Measurements from ENCODE around the gene RFC5. TPM values are rescaled to one million over a fixed set of nuclear protein-coding genes. Genes with fewer than 3 reads are reported as not detected.

The RFC5 gene
- total and polyA plus RNA-seq, 2 of the 13 experiments (the other 11 are each of a cell fraction or from before 2014, with no cell fraction given), result 16.8 to 51.4 TPM

- TF ChIP-seq THRA (CRISPR knock-in tag; IDR thresholded peaks at IDR 0.05; ENCODE audit: borderline replicate concordance) (no peak), ZKSCAN5 (CRISPR knock-in tag; IDR thresholded peaks at IDR 0.05) (no peak), ZNF550 (CRISPR knock-in tag; IDR thresholded peaks at IDR 0.05; ENCODE audit: borderline replicate concordance) (no peak), GTF2F1 (IDR thresholded peaks at IDR 0.05; ENCODE audit: low read length) (no peak), ZKSCAN1 (IDR thresholded peaks at IDR 0.05; ENCODE audit: low read length) (no peak), SALL1 (CRISPR knock-in tag; IDR thresholded peaks at IDR 0.05) (peak; percentile 50), FOXA1 (IDR thresholded peaks at IDR 0.05) (no peak), FOXA1 (CRISPR knock-in tag; IDR thresholded peaks at IDR 0.05) (peak; percentile 63), FOXP1 (IDR thresholded peaks at IDR 0.05) (no peak), FOXP1 (CRISPR knock-in tag; IDR thresholded peaks at IDR 0.05) (no peak), E2F1 (CRISPR knock-in tag; IDR thresholded peaks at IDR 0.05) (no peak), ZNF614 (CRISPR knock-in tag; IDR thresholded peaks at IDR 0.05; ENCODE audit: borderline replicate concordance) (peak; percentile 66; the same call in 1 of the 2 replicates), HMGXB4 (CRISPR knock-in tag; IDR thresholded peaks at IDR 0.05; ENCODE audit: borderline replicate concordance in 1 of 2, low read depth in 1 of 2) (peak in 1 of 2 experiments; percentile 56; a peak in 1 of 4 replicates), ZFX (CRISPR knock-in tag; IDR thresholded peaks at IDR 0.05; ENCODE audit: low read depth) (0 out of 2 replicates have a peak, but pooled peaks have one; percentile 31), NFE2L1 (CRISPR knock-in tag; IDR thresholded peaks at IDR 0.05; ENCODE audit: borderline replicate concordance) (no peak), SOX13 (IDR thresholded peaks at IDR 0.05) (no peak), SOX13 (CRISPR knock-in tag; conservative IDR thresholded peaks at IDR 0.05 in 1 of 2, IDR thresholded peaks at IDR 0.05 in 1 of 2) (peak in 1 of 2 experiments; percentile 15; a peak in 1 of 4 replicates), GATAD1 (CRISPR knock-in tag; IDR thresholded peaks at IDR 0.05) (peak; percentile 56; the same call in 1 of the 2 replicates), SMC3 (IDR thresholded peaks at IDR 0.05; ENCODE audit: low read length) (peak; percentile 48; the same call in 1 of the 2 replicates), ZNF205 (CRISPR knock-in tag; IDR thresholded peaks at IDR 0.05) (no peak)
- TF ChIP-seq, protein P1, sequence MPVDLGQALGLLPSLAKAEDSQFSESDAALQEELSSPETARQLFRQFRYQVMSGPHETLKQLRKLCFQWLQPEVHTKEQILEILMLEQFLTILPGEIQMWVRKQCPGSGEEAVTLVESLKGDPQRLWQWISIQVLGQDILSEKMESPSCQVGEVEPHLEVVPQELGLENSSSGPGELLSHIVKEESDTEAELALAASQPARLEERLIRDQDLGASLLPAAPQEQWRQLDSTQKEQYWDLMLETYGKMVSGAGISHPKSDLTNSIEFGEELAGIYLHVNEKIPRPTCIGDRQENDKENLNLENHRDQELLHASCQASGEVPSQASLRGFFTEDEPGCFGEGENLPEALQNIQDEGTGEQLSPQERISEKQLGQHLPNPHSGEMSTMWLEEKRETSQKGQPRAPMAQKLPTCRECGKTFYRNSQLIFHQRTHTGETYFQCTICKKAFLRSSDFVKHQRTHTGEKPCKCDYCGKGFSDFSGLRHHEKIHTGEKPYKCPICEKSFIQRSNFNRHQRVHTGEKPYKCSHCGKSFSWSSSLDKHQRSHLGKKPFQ (CRISPR knock-in tag; IDR thresholded peaks at IDR 0.05; ENCODE audit: insufficient replicate concordance), result no peak
- TF ChIP-seq, protein P2, sequence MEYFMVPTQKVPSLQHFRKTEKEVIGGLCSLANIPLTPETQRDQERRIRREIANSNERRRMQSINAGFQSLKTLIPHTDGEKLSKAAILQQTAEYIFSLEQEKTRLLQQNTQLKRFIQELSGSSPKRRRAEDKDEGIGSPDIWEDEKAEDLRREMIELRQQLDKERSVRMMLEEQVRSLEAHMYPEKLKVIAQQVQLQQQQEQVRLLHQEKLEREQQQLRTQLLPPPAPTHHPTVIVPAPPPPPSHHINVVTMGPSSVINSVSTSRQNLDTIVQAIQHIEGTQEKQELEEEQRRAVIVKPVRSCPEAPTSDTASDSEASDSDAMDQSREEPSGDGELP (IDR thresholded peaks at IDR 0.05; ENCODE audit: borderline replicate concordance, low read depth), result peak; percentile 78
- TF ChIP-seq, protein P3, sequence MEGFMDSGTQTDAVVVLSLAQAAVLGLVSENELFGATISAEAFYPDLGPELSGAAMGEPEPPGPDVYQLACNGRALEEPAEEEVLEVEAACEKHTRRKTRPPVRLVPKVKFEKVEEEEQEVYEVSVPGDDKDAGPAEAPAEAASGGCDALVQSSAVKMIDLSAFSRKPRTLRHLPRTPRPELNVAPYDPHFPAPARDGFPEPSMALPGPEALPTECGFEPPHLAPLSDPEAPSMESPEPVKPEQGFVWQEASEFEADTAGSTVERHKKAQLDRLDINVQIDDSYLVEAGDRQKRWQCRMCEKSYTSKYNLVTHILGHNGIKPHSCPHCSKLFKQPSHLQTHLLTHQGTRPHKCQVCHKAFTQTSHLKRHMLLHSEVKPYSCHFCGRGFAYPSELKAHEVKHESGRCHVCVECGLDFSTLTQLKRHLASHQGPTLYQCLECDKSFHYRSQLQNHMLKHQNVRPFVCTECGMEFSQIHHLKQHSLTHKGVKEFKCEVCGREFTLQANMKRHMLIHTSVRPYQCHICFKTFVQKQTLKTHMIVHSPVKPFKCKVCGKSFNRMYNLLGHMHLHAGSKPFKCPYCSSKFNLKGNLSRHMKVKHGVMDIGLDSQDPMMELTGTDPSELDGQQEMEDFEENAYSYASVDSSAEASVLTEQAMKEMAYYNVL (CRISPR knock-in tag; IDR thresholded peaks at IDR 0.05; ENCODE audit: borderline replicate concordance), result no peak
These were observed 38.6 kb downstream of the RFC5 start (continued) for GRCh38 chr12:118055144-118055557.
